A673 (cell line): ENCODE data around the gene WNK1.
A peak's percentile ranks its signal among the peaks of the same experiment; 100 is the strongest.

Source experiments
- EZH2 ChIP-seq: fragments of 200-600 bp; sonication (generic); IDR thresholded peaks from 2 replicates; pipeline ENCODE4 v1.6.1; 2017; ENCODE audit warnings: borderline replicate concordance, low read depth, mild to moderate bottlenecking, mixed read lengths, antibody characterized with exemption, low read length; ENCODE audit not compliant: poor library complexity, severe bottlenecking
- TF ChIP-seq, protein P1 (sequence below): fragments of 300-800, 200-600 bp; sonication (generic); conservative IDR thresholded peaks from 2 replicates; pipeline ENCODE4 v1.5.1; 2017; ENCODE audit warnings: low read depth, mild to moderate bottlenecking, antibody characterized with exemption, low read length, moderate library complexity, mixed read lengths

DNA sequence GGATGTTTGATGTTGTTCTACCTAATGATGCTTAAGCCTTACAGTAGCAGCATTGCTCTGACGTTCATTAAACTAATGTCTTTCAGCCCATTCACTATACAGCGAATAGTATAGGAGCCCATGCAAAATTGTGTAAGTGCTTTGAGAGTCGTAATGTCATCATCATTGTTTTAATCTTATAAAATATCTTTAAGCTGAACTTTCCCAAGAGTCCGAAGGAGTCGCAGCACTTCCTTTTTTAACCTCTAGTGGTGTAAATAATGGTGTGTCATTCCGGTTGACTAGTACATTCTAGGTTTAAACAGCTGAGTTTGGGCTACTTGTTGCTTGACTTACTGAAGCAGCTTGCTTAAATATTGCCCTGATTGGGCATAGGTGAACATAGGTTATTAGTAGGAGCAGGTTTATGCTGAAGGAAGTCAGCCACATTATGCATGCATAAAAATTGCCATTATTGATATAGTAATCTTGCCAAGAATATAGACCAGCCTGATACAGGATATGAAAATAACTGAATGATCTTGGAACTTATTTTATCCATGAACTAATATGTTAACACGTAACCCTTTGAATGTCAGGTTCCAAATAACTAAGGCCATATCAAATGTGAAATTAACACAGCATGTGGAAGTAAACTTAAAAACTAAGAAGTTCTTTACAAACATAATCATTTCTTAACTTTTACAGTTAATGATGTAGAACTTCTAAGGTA is 2.6 kb downstream of the WNK1 start:
- TF ChIP-seq, protein P1, sequence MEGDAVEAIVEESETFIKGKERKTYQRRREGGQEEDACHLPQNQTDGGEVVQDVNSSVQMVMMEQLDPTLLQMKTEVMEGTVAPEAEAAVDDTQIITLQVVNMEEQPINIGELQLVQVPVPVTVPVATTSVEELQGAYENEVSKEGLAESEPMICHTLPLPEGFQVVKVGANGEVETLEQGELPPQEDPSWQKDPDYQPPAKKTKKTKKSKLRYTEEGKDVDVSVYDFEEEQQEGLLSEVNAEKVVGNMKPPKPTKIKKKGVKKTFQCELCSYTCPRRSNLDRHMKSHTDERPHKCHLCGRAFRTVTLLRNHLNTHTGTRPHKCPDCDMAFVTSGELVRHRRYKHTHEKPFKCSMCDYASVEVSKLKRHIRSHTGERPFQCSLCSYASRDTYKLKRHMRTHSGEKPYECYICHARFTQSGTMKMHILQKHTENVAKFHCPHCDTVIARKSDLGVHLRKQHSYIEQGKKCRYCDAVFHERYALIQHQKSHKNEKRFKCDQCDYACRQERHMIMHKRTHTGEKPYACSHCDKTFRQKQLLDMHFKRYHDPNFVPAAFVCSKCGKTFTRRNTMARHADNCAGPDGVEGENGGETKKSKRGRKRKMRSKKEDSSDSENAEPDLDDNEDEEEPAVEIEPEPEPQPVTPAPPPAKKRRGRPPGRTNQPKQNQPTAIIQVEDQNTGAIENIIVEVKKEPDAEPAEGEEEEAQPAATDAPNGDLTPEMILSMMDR: peak; percentile 38; the same call in 1 of the 2 replicates
- no peak for TF ChIP-seq EZH2
